ENCODE results near the gene ARHGAP45.

ARHGAP45 gene

GRCh38 chr19:1135454-1135853 lies 68.5 kb downstream of the ARHGAP45 start:
- DNase-seq, result no peak
- no peaks in the 10 kb centered on the region for H3K27me3 ChIP-seq (ENCODE audit: insufficient read depth, low read depth, severe bottlenecking)
- no peaks in the 10 kb centered on the region for H3K9me3 ChIP-seq (ENCODE audit: severe bottlenecking)
- no peaks in the 10 kb centered on the region; the same call in 1 of the 2 replicates for H3K36me3 ChIP-seq
- peak overlapping the region; percentile 75 for H3K27ac ChIP-seq
- no peak overlapping the region for H3K4me3 ChIP-seq (ENCODE audit: low read depth, low read length)
- TF ChIP-seq, protein P1, sequence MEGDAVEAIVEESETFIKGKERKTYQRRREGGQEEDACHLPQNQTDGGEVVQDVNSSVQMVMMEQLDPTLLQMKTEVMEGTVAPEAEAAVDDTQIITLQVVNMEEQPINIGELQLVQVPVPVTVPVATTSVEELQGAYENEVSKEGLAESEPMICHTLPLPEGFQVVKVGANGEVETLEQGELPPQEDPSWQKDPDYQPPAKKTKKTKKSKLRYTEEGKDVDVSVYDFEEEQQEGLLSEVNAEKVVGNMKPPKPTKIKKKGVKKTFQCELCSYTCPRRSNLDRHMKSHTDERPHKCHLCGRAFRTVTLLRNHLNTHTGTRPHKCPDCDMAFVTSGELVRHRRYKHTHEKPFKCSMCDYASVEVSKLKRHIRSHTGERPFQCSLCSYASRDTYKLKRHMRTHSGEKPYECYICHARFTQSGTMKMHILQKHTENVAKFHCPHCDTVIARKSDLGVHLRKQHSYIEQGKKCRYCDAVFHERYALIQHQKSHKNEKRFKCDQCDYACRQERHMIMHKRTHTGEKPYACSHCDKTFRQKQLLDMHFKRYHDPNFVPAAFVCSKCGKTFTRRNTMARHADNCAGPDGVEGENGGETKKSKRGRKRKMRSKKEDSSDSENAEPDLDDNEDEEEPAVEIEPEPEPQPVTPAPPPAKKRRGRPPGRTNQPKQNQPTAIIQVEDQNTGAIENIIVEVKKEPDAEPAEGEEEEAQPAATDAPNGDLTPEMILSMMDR (IDR thresholded peaks at IDR 0.05; ENCODE audit: low read depth, low read length), result no peak

GRCh38 chr19:1136201-1136600 lies 69.2 kb downstream of the ARHGAP45 start:
- DNase-seq, result peak; percentile 90
- TF ChIP-seq, protein P1 (IDR thresholded peaks at IDR 0.05; ENCODE audit: low read depth, low read length), result no peak
- H3K27ac ChIP-seq, result peak overlapping the region; percentile 75
- H3K9me3 ChIP-seq (ENCODE audit: severe bottlenecking), result no peaks in the 10 kb centered on the region
- no peaks in the 10 kb centered on the region for H3K27me3 ChIP-seq (ENCODE audit: insufficient read depth, low read depth, severe bottlenecking)
- no peaks in the 10 kb centered on the region; the same call in 1 of the 2 replicates for H3K36me3 ChIP-seq
- H3K4me3 ChIP-seq (ENCODE audit: low read depth, low read length), result peak overlapping the region; percentile 24

All from WERI-Rb-1 (cell line).